Measurements from ENCODE around the gene CHCHD3.
A peak's percentile ranks its signal among the peaks of the same experiment; 100 is the strongest.

The CHCHD3 gene

GRCh38 chr7:132765861-132766260, 316.0 kb downstream of the CHCHD3 start:
- no peak overlapping the region for H3K27ac Mint-ChIP-seq
- no peak overlapping the region for H3K4me3 Mint-ChIP-seq
- DNase-seq, result no peak
- peaks cover 11 to 14% of the 10 kb centered on the region in 2 donors for H3K9me3 Mint-ChIP-seq
- H3K36me3 Mint-ChIP-seq, result peaks cover 0 to 3% of the 10 kb centered on the region in 2 donors
- ATAC-seq (replicated peaks), result no peak
- no peaks in the 10 kb centered on the region for H3K27me3 Mint-ChIP-seq
- no peaks in the 10 kb centered on the region for H3K4me1 Mint-ChIP-seq

- DNase-seq, result no peak
- Mint-ChIP-seq H3K9me3 (peaks cover 7 to 9% of the 10 kb centered on the region in 2 donors), H3K36me3 (peaks cover 0 to 3% of the 10 kb centered on the region in 2 donors)
Observed at GRCh38 chr7:132764762-132765161, 317.1 kb downstream of the CHCHD3 start.

GRCh38 chr7:132760866-132761265, 321.0 kb downstream of the CHCHD3 start:
- Mint-ChIP-seq H3K36me3 (no peaks in the 10 kb centered on the region), H3K4me3 (no peak overlapping the region), H3K9me3 (peaks cover 0 to 1% of the 10 kb centered on the region in 2 donors), H3K4me1 (no peaks in the 10 kb centered on the region), H3K27me3 (no peaks in the 10 kb centered on the region), H3K27ac (no peak overlapping the region)
- ATAC-seq (replicated peaks) (no peak), DNase-seq (no peak)

More at GRCh38 chr7:132764762-132765161, 317.1 kb downstream of the CHCHD3 start:
- H3K27ac Mint-ChIP-seq, result no peak overlapping the region
- no peaks in the 10 kb centered on the region for H3K4me1 Mint-ChIP-seq
- no peak overlapping the region for H3K4me3 Mint-ChIP-seq
- H3K27me3 Mint-ChIP-seq, result no peaks in the 10 kb centered on the region
- no peak for ATAC-seq (replicated peaks)

GRCh38 chr7:132760244-132760623, 321.7 kb downstream of the CHCHD3 start:
- Mint-ChIP-seq H3K36me3 (no peaks in the 10 kb centered on the region), H3K9me3 (peaks cover 0 to 1% of the 10 kb centered on the region in 2 donors), H3K27me3 (no peaks in the 10 kb centered on the region), H3K27ac (no peak overlapping the region), H3K4me3 (no peak overlapping the region), H3K4me1 (peaks cover 5 to 6% of the 10 kb centered on the region in 2 donors)
- DNase-seq (no peak), ATAC-seq (replicated peaks) (no peak)

GRCh38 chr7:132759482-132760243, 322.2 kb downstream of the CHCHD3 start:
- DNase-seq (no peak), ATAC-seq (replicated peaks) (no peak)
- no peaks in the 10 kb centered on the region for H3K27me3 Mint-ChIP-seq
- no peak overlapping the region for H3K4me3 Mint-ChIP-seq
- no peaks in the 10 kb centered on the region for H3K36me3 Mint-ChIP-seq
- H3K9me3 Mint-ChIP-seq, result peaks cover 0 to 1% of the 10 kb centered on the region in 2 donors
- peaks cover 5 to 7% of the 10 kb centered on the region in 2 donors for H3K4me1 Mint-ChIP-seq
- no peak overlapping the region for H3K27ac Mint-ChIP-seq

GRCh38 chr7:132758986-132759385, 322.9 kb downstream of the CHCHD3 start:
- H3K4me3 Mint-ChIP-seq, result no peak overlapping the region
- H3K36me3 Mint-ChIP-seq, result no peaks in the 10 kb centered on the region
- H3K9me3 Mint-ChIP-seq, result peaks cover 0 to 1% of the 10 kb centered on the region in 2 donors
- peaks cover 5 to 7% of the 10 kb centered on the region in 2 donors for H3K4me1 Mint-ChIP-seq
- H3K27me3 Mint-ChIP-seq, result no peaks in the 10 kb centered on the region
- no peak for ATAC-seq (replicated peaks)
- H3K27ac Mint-ChIP-seq, result no peak overlapping the region
- no peak for DNase-seq

- ATAC-seq (replicated peaks) (no peak), DNase-seq (no peak)
- Mint-ChIP-seq H3K4me3 (no peak overlapping the region), H3K27ac (no peak overlapping the region), H3K4me1 (peaks cover 5 to 7% of the 10 kb centered on the region in 2 donors), H3K36me3 (no peaks in the 10 kb centered on the region), H3K9me3 (peaks cover 0 to 1% of the 10 kb centered on the region in 2 donors), H3K27me3 (no peaks in the 10 kb centered on the region)
Observed at GRCh38 chr7:132757783-132758182, 324.1 kb downstream of the CHCHD3 start.

- no peak for ATAC-seq (replicated peaks)
Observed at GRCh38 chr7:132756484-132756990, 325.4 kb downstream of the CHCHD3 start.

GRCh38 chr7:132755538-132756483, 326.1 kb downstream of the CHCHD3 start:
- Mint-ChIP-seq H3K4me1 (peaks cover 5 to 7% of the 10 kb centered on the region in 2 donors), H3K4me3 (no peak overlapping the region), H3K9me3 (peaks cover 0 to 1% of the 10 kb centered on the region in 2 donors), H3K27me3 (no peaks in the 10 kb centered on the region), H3K27ac (no peak overlapping the region), H3K36me3 (no peaks in the 10 kb centered on the region)
- ATAC-seq (replicated peaks) (peak; percentile 63 to 82), DNase-seq (no peak)

More at GRCh38 chr7:132756484-132756990, 325.4 kb downstream of the CHCHD3 start:
- Mint-ChIP-seq H3K27ac (no peak overlapping the region), H3K27me3 (no peaks in the 10 kb centered on the region), H3K4me3 (no peak overlapping the region), H3K36me3 (no peaks in the 10 kb centered on the region), H3K4me1 (peaks cover 5 to 7% of the 10 kb centered on the region in 2 donors), H3K9me3 (peaks cover 0 to 1% of the 10 kb centered on the region in 2 donors)
- no peak for DNase-seq

GRCh38 chr7:132752431-132752830, 329.5 kb downstream of the CHCHD3 start:
- peaks cover 0 to 10% of the 10 kb centered on the region in 2 donors for H3K27me3 Mint-ChIP-seq
- no peak for ATAC-seq (replicated peaks)

GRCh38 chr7:132751244-132751647, 330.6 kb downstream of the CHCHD3 start:
- Mint-ChIP-seq H3K9me3 (no peaks in the 10 kb centered on the region), H3K4me1 (peaks cover 5 to 7% of the 10 kb centered on the region in 2 donors), H3K36me3 (no peaks in the 10 kb centered on the region), H3K4me3 (no peak overlapping the region), H3K27me3 (peaks cover 0 to 10% of the 10 kb centered on the region in 2 donors), H3K27ac (no peak overlapping the region)
- DNase-seq (no peak), ATAC-seq (replicated peaks) (no peak)

More at GRCh38 chr7:132752431-132752830, 329.5 kb downstream of the CHCHD3 start:
- H3K9me3 Mint-ChIP-seq, result no peaks in the 10 kb centered on the region
- no peak for DNase-seq
- peaks cover 5 to 7% of the 10 kb centered on the region in 2 donors for H3K4me1 Mint-ChIP-seq
- H3K27ac Mint-ChIP-seq, result no peak overlapping the region
- no peaks in the 10 kb centered on the region for H3K36me3 Mint-ChIP-seq
- no peak overlapping the region for H3K4me3 Mint-ChIP-seq

GRCh38 chr7:132750530-132751217, 331.2 kb downstream of the CHCHD3 start:
- DNase-seq (no peak), ATAC-seq (replicated peaks) (no peak)
- Mint-ChIP-seq H3K4me3 (no peak overlapping the region), H3K36me3 (no peaks in the 10 kb centered on the region), H3K9me3 (no peaks in the 10 kb centered on the region), H3K27ac (no peak overlapping the region), H3K4me1 (peaks cover 4 to 5% of the 10 kb centered on the region in 2 donors), H3K27me3 (peaks cover 0 to 10% of the 10 kb centered on the region in 2 donors)

GRCh38 chr7:132750096-132750495, 331.8 kb downstream of the CHCHD3 start:
- Mint-ChIP-seq H3K4me3 (no peak overlapping the region), H3K4me1 (no peaks in the 10 kb centered on the region), H3K27me3 (peaks cover 0 to 10% of the 10 kb centered on the region in 2 donors)

GRCh38 chr7:132745510-132745909, 336.4 kb downstream of the CHCHD3 start:
- H3K4me1 Mint-ChIP-seq, result no peaks in the 10 kb centered on the region
- H3K27me3 Mint-ChIP-seq, result peaks cover 7 to 14% of the 10 kb centered on the region in 2 donors
- no peak overlapping the region for H3K27ac Mint-ChIP-seq
- H3K9me3 Mint-ChIP-seq, result peaks cover 9 to 11% of the 10 kb centered on the region in 2 donors
- ATAC-seq (replicated peaks), result no peak
- no peak for DNase-seq
- H3K36me3 Mint-ChIP-seq, result no peaks in the 10 kb centered on the region
- H3K4me3 Mint-ChIP-seq, result no peak overlapping the region

More at GRCh38 chr7:132750096-132750495, 331.8 kb downstream of the CHCHD3 start:
- DNase-seq (no peak), ATAC-seq (replicated peaks) (no peak)
- H3K36me3 Mint-ChIP-seq, result no peaks in the 10 kb centered on the region
- H3K27ac Mint-ChIP-seq, result no peak overlapping the region
- H3K9me3 Mint-ChIP-seq, result no peaks in the 10 kb centered on the region

All from stimulated activated naive B cell treated with anti-CD40 and anti-IgM and Interleukin-4, amounts not matched to agents 10 μg/mL and 1 μg/mL and 100 μg/mL, for 72 hours (primary cell).